Left colon (tissue), 2 donors: Measurements from ENCODE around the gene CRMP1. TPM values are rescaled to one million over a fixed set of nuclear protein-coding genes. Genes with fewer than 3 reads are reported as not detected.

Source experiments
- ATAC-seq: fragments of 200-7000 bp; cut with Tn5 transposase; one replicate; pipeline ENCODE4 v1.9.1; 2020; ENCODE audit warnings: mild to moderate bottlenecking, moderate library complexity
- DNase-seq, 2 donors: peaks; one replicate each; pipeline ENCODE4 v3.0.0-alpha.2; 2020
- intact Hi-C, 2 donors: fragments of 100-400 bp; cut with DNase I in 1 of 2; cut with micrococcal nuclease in 1 of 2; formaldehyde crosslinking; loops; one replicate each; pipeline versions ENCODE4 v1.11.2 to v1.14.0; 2022; cut with DNase I, micrococcal nuclease
- long read RNA-seq: library from polyadenylated mRNA; unstranded; transcript quantifications from one replicate; pipeline ENCODE4 v2.0.0, GENCODE V29; 2021
- total RNA-seq, 2 donors: library from RNA; stranded (reverse); fragmentation: NEBNext Ultra II Directional; extraction: Animal tissue kit (Norgen Biotek cat#: 25700); gene quantifications; one replicate each; pipeline ENCODE4 v1.2.1, GENCODE V29; 2021
- donor health status: DM: no; HTN: no; CAD: no.
- donor health status: DM: yes; HTN: yes; CAD: no.

CRMP1 gene
- 1 to 10 TPM in 1 of 2 donors, under 1 TPM in 1; 0.37 to 1.2 TPM for total RNA-seq
- long read RNA-seq, result 0 reads

DNA sequence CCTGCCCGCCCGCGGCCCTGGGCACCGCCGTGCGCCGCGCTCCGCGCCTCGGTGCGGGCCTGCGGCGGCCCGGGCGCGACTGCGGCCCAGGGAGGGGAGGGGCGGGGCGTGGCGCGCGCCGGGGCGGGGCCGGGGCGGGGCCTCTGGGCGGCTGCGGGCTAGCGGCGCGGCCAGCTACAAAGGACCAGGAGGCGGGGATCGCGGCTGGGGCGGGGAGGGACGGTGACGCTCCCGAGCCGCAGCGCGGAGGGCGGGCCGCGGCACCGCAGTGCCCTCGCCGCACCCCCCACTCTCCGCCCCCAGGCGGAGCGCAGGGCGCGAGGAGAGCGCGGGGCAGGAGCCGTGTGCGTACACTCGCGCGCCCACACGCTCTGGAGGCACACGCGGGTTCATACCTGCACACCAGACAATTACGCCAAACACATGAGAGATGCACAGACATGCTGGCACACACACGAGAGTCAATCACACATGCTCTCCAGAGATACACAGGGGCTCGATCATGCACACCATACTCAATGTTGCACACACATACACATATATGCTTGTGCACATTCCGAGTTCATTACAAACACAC is at the start of gene CRMP1:
CRMP1 (minus strand) TSS at position 83 of the 577 bp plus-strand sequence. CDS start 117 bp downstream, outside the sequence.
- ATAC-seq (no peak), DNase-seq (no peak)

DNA sequence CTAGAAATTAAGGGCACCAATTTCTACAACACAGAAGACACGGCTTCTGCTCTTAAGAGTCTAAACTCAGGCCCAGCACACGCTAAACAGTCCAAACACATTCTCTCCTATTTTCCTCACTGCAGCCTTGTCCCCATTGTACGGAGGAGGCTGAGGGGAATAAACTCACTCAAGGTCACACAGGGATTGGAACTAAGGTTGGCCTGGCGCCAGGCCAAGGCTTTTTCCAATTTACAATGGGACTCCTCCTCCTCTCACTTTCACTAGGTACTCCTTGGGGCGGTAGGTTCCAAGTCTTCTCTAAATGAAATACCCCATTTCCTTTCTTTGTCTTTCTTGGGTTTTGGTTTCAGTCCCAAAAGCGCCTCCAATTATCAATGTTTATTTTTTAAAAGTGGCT is 48.7 kb upstream of the CRMP1 start:
- intact Hi-C loops, result no loop called here
- ATAC-seq (no peak), DNase-seq (no peak)

More for the DNA sequence above, at the start of gene CRMP1:
- intact Hi-C loops, result no loop called here

DNA sequence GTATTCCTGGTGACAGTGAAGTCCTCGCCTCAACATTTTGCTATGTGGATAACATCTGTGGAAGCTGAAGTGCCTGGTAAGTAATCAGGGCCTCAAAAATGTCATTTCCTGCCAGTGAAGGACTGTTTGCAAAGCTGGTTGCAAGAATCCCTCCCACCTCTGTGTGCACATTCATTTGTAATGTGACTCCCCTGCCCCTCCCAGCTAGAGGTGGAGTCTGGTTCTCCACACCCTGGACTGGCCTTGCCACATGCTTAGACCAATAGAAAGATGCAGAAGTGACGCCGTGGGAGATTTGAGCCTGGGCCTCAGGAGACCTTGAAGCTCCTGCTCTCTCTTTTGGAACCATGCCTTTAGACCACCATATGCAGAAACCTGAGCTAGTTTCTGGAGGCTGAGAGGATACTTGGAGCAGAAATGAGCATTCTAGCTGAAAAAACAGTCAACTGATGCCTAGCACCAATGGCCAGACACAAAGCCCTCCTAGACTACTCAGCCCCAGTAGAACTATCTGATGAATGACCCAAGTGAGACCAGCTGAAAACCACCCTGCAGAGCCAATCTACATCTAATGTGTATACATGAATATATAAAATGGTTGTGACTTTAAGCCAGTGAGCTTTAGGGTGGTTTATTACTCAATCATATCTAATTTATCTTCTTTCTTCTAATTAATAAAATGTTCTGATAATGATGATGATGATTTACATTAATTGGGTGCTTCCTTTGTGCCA is 47.8 kb upstream of the CRMP1 start:
- DNase-seq, result no peak
- no peak for ATAC-seq
- intact Hi-C loops, result no loop called here

DNA sequence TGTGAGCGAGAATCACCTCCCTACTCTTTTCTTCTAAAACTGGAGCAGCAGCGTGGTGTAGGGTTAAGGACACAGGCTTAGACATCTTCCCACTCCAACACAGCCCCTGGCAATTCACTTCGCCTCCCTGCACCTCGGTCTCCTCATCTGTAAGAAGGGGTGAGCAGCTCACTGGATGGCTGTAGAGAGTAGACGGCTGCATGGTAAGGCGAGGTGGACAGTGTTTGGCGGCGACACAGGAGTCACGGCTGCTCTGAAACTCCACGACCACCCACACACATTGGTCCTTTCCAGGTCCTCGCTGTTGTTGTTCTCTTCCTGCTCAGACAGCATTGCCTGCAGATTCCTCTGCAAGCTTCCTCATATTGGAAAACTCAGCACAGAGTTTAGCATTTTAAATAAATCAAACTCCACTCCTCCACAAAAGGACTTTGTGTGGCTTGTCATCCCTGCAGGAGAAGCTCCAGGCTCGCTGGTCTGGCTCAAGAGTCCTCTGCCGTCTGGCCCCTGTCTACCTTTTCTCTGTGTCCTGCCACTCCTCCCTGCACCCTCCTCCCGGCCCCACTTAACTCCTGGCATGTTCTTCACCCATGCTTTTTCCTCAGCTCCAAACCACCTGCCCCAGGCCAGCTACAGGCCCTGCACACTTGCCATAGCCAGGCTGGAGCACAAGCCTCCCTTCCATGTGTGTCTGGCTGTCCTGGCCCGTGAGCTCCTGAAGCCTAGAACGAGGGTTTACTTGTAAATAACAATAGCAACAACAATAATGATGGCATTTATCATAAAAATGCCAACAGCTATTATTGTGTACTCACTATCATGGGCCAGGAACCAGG is 41.3 kb upstream of the CRMP1 start:
- DNase-seq (no peak), ATAC-seq (no peak)
- intact Hi-C loops, result no loop called here

DNA sequence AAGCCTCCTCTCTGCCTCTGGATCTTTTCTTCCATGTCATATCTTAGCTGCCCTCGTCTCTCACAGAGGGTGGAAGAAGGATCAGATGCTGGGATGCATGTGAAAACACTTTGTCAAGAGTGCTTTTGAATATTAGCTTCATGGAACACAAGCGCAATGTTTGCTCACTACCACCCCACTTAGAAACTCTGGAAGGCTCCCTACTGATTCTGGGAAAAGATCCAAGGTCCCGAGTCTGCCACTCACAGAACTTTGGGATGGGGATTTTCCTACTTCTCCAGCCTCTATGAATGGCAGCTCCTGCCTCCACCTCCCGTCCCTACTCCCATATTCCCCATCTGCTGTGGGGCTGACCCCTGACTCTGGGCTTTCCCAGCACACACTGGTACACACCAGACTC is 40.2 kb upstream of the CRMP1 start:
- DNase-seq (no peak), ATAC-seq (no peak)
- intact Hi-C loops, result no loop called here

DNA sequence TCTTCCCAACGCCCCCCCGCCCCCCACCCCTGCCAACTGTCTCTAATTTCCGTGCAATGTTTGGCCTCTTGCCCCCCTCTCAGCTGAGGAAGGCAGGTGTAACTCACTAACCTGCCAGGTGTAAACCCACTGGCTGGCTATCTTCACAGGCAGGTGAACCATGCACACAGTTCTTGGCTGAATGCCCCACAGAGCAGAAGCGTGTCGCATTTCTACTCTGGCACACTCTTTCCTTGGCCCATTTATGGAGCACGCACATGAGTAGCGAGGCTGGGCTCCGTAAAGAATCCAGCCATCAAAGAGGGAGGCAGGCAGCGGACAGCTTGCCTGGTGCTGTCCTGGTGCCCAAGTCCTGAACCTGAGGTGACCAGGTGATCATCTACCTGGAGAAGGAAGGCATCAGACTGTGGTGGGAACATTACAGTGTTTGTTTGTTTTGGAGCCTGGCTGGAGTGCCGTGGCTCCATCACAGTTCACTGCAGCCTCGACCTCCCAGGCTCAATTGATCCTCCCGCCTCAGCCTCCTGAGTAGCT is 39.2 kb upstream of the CRMP1 start:
- ATAC-seq (no peak), DNase-seq (no peak)
- intact Hi-C loops, result no loop called here

DNA sequence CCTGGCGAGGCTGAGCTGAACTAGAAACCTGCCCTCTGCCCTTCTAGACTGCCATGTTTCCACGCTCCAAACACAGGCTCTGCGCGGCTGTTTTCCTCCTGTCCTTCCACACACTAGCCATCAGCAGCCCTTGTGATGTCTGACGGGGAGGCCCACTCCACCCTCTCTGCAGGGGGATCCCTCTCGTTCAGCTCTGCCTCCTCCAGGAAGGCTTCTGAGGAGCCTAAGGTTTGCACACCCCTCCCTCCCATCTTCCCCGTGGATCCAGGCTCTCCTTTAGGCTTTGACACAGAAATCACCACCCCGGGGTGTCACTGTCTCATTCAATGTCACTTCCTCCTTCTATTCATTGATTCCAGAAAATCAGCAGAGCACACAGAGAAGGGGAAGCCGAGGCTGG is 38.6 kb upstream of the CRMP1 start:
- intact Hi-C loops, result no loop called here
- DNase-seq (no peak), ATAC-seq (no peak)

DNA sequence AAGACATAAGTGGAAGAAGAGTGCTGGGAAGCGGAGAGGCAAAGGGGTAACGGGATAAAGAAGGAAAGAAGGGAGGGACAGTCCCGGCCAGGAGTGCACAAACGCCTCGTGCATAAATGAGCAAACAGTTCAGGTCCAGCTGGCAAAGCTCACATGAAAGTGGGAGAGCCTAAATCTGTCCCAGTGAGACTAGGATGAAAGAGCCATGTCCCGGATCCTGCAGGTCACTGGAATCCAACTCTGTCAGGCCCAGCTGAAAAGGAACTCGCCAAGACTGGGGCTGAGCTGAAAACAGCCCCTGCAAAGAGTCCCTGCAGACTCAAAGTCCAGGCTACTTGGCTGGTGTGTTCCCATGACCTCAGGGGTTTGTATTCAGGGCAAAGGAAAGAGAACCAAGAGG is 38.0 kb upstream of the CRMP1 start:
- ATAC-seq, result no peak
- intact Hi-C loops, result no loop called here
- DNase-seq, result no peak

DNA sequence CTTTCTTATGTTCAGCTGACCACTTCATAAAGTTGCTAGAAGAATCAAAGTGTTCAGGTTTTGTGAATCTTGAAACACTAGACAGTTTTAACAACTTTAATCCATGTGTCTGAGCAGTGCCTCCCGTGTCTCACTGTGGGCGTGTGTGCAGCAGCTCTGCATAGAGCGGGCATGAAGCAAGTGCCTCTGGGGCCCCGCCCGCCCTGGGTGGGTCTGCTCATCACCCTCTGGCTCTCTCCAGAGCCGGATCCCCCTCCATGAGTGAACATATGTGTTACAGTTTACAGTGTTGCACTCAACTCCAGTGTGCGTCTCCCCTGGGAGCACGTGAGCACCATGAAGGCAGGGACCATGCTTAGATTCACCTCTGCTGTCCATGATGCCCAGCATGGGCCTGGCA is 37.6 kb upstream of the CRMP1 start:
- ATAC-seq, result no peak
- DNase-seq, result no peak
- intact Hi-C loops, result no loop called here

DNA sequence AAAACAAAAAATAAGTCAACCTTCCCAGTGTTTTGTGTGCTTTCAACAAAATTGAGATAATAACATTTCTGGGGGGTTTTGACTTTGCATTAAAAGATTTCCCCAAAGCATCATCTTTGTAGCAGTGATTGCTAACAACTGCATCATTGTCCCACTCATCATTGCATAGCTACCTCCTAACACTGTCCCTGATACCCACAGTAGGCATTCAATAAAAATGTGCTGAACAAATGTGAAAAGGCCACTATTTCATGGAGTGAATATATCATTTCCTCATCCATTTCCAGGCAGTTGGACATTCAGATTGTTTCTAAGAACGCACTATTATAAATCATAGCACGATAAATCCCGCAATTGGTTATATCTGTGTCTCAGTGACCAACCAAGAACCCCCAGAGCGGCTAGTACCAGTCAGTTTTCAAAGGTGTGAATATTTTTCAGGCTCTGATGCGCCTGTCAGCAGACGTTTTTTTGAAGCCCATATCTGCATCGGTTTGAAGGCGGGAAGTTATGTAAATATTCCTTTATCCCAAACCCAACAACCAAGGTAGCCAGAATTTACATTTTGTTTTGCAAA is 36.0 kb upstream of the CRMP1 start:
- no peak for DNase-seq
- no peak for ATAC-seq
- intact Hi-C loops, result no loop called here

DNA sequence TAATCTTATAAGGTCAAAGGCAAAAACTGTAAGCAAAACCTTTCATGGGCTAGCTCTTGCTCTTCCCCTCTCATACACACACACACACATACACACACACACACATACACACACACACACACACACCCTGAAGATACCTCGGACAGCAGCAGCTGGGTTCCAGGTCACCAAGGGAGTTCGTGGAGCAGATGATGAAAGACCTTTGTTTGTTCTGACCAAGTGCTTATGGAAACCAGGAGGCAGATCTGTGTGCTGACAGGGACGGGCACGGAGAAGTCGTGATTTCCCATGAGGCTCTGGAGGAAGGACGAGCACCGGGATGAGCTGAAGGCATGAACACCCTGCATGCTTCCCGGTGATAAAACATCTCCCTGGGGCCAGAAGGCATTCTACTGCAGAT is 35.4 kb upstream of the CRMP1 start:
- DNase-seq (no peak), ATAC-seq (no peak)
- intact Hi-C loops, result no loop called here

DNA sequence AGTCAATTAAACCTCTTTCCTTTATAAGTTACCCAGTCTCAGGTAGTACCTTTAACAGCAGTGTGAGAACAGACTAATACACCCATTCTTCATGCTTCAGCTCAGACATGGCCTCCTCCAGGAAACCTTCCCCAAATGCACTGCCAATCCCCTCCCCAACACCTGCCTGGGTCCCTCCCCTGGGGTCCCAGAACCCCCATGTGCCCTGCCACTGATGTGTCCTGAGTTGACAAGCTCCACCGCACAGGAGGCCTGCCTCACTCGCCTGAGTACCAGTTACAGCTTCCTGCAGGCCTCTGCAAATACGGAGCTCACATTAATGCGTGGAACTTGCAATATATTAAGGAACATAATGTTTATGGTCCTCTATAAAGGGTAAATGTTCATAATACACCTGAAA is 34.9 kb upstream of the CRMP1 start:
- intact Hi-C loops, result no loop called here
- ATAC-seq, result no peak
- DNase-seq, result no peak

DNA sequence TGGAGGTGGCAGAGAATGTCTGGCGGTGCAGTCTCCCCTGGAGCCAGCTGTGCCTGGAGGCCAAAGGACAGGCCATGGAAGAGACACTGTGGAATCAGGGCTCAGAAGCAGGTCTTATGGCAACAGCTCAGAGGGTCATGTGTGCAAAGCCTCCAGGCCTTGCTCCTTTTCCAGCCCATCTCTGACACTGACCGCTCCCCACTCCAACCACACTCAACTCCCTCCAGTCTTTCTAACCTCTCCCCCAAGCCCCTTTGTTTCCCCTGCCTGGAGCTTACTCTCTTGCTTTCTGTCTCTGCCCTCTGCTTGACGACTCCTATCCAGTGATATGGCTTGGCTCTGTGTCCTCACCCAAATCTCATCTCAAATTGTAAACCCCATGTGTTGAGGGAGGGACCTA is 34.2 kb upstream of the CRMP1 start:
- intact Hi-C loops, result no loop called here
- ATAC-seq, result no peak

DNA sequence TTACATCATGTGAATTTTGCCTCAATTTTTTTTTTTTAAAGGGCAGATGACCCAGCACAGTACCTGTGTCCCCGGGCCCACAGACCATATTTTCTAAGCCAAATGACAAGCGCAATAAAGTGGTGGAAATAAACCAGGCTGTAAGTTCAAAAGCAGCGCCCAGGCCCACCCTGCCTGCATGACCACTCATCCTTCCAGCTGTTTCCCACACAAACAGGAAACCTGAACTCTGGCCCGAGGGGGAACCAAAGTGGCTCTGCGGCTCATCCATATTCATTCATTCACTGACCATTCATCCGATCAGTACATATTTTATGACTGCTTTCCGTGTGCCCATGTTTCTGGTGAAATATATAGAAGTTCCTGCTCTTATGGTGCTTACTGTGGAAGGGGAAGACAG is 33.7 kb upstream of the CRMP1 start:
- intact Hi-C loops, result no loop called here
- no peak for DNase-seq
- no peak for ATAC-seq

More for the DNA sequence above, 34.2 kb upstream of the CRMP1 start:
- DNase-seq, result no peak

DNA sequence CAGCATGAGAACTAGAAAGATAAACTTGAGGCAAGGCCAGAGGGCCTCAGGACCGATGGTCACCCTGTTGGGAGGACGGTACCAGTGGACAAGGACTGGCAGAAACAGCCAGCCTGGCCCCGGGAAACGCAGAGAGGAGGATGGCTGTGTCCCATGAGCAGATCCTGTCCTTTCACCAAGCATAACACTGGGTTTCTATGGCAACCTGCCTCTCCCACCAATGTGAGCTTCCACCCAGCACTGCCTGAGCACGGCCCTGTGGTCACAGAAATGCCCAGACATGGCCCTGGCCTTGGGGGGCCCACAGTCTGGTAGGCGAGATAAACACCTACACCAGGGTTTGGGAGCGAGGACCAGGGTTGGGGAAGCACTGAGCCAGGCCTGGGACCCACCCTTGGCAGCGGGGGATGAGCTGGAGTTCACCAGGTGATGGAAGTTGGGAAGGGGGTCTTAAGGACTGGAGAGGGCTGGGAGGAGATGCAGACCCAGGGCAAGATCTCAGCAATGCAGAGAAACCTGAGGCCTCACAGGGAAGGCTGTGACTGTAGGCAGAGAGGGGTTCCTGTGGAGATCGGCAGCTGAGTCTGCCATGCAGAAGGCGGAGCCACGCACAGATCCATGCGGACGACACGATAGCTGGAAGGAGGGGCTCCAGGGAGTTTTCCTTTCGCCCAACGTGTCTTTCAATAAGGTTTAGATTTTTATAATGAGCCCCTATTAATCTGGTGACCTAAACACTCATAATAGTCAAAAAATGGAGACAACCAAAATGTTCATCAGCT is 32.7 kb upstream of the CRMP1 start:
- intact Hi-C loops, result no loop called here
- ATAC-seq (no peak), DNase-seq (no peak)

DNA sequence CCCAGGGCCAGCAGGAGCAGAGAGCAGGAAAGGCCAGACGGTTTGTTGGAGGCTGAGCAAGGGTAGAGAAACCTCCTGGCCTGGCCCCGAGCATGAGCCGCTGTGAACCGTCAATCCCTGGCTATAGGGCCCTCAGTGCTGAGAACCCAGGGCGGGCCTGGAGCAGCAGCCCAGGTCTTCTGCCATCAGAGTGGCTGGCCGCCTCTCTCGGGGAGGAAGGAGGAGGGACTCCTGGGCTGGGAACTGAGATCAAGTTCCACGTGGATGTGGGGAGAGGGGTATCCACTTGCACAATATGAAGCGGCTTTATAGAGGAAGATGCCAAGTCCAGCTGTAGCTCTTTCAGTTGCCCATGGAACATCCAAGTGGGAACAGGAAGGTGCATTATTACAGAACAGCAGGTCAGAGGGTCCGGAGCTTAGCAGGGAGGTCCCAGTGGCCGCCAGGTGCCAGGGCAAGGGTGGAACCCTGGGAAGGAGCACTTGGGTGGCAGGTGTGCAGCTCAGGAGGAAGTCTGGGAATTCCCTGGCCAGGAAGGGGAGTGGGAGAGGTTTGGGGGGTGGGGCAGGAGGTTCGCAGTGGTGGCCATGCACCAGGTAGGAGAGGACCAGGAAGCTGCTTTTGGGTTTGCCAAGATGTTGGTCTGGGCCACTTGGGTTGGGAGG is 31.7 kb upstream of the CRMP1 start:
- intact Hi-C loops, result no loop called here
- no peak for ATAC-seq

DNA sequence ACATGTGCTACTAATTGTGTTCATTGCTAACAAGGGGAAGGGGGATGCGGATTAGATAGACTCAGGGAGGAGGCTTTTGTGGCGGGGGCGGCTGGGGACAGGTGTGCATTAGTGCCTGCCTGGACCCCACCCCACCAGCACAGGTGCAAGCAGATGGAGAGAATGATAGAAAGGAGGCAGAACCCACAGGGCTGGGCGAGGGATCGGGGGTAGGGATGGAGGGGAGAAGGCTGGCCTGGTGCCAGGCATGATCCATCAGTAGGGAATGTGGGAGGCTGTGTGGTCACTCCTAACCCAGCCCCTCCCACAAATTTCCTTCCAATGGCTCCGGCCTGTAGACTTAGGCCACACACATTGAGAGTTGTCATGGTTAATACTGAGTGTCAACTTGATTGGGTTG is 30.5 kb upstream of the CRMP1 start:
- DNase-seq, result no peak
- ATAC-seq, result no peak
- intact Hi-C loops, result no loop called here

More for the DNA sequence above, 31.7 kb upstream of the CRMP1 start:
- no peak for DNase-seq

DNA sequence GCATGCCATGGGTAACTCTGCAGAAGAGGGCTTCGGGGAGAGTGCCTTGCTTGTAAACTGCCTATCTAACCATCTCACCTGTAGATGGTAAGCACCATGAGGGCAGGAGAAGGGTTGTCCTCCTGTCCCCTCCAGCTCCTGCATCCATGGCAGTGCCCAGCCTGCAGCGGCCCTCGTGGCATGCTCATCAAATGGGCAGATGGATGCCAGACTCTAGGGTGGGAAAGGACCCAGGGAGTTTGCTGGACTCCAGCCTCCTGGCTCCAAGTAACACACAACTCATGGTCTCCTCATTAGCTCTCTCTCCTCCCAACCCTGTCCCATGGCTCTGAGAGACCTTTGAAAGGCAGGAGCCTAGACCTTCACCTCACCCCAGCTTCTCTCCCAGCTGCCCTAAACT is 29.7 kb upstream of the CRMP1 start:
- DNase-seq (no peak), ATAC-seq (no peak)
- intact Hi-C loops, result no loop called here
